OCI-LY3 (cell line): ENCODE measurements around the gene PRMT7.

Experiments used
- H2AFZ ChIP-seq: fragments of 200-600, 300-600 bp; shearing (Covaris generic); 2 replicates; pipeline ENCODE4 v1.6.0; 2014; ENCODE audit warnings: antibody characterized with exemption, low read depth, low read length
- H3K27ac ChIP-seq: fragments of 200-600, 300-600 bp; sonication (generic); 2 replicates; pipeline ENCODE4 v1.5.1; 2014; ENCODE audit warnings: mild to moderate bottlenecking, low read length, moderate library complexity, mixed read lengths
- H3K27me3 ChIP-seq: fragments of 200-600, 300-600 bp; sonication (generic); 2 replicates; pipeline ENCODE4 v1.6.1; 2014; ENCODE audit warnings: low read depth, low read length, mixed read lengths
- H3K36me3 ChIP-seq: fragments of 200-600, 300-600 bp; sonication (generic); replicated peaks from 2 replicates; pipeline ENCODE3; 2014; ENCODE audit warnings: low read depth, low read length, mixed read lengths
- H3K4me1 ChIP-seq: fragments of 300-600, 200-600 bp; sonication (generic); 2 replicates; pipeline ENCODE4 v1.6.1; 2014; ENCODE audit warnings: low read length, mixed read lengths
- H3K4me2 ChIP-seq: fragments of 200-600, 300-600 bp; sonication (generic); 2 replicates; pipeline ENCODE4 v1.6.1; 2014; ENCODE audit warnings: low read length, mixed read lengths
- H3K4me3 ChIP-seq: fragments of 300-600, 200-600 bp; sonication (generic); 2 replicates; pipeline ENCODE4 v1.5.1; 2014; ENCODE audit warnings: antibody characterized with exemption, mild to moderate bottlenecking, low read length, moderate library complexity
- H3K79me2 ChIP-seq: fragments of 300-600, 200-600 bp; shearing (Covaris generic); 2 replicates; pipeline ENCODE4 v1.6.1; 2014; ENCODE audit warnings: mild to moderate bottlenecking, low read length, mixed read lengths
- H3K9ac ChIP-seq: fragments of 300-600, 200-600 bp; shearing (Covaris generic); 2 replicates; pipeline ENCODE4 v1.6.0; 2014; ENCODE audit warnings: mild to moderate bottlenecking, low read length, moderate library complexity
- H3K9me3 ChIP-seq: fragments of 200-600, 300-600 bp; shearing (Covaris generic); 2 replicates; pipeline ENCODE4 v1.6.1; 2014; ENCODE audit warnings: low read length, mixed read lengths; ENCODE audit not compliant: insufficient read depth
- H4K20me1 ChIP-seq: fragments of 200-600, 300-600 bp; sonication (generic); 2 replicates; pipeline ENCODE4 v1.6.1; 2016; ENCODE audit warnings: low read length, mixed read lengths; ENCODE audit not compliant: insufficient read depth
- EZH2phosphoT487 ChIP-seq: fragments of 200-600 bp; shearing (Covaris generic); IDR thresholded peaks from 2 replicates; pipeline ENCODE4 v1.6.1; 2018; ENCODE audit warnings: antibody characterized with exemption, mixed run types, low read depth
- TF ChIP-seq, protein P1 (sequence below): fragments of 200-600, 300-600 bp; sonication (generic); IDR thresholded peaks from 2 replicates; pipeline ENCODE4 v1.5.1; 2014; ENCODE audit warnings: antibody characterized with exemption, low read length, low read depth

PRMT7 gene

GRCh38 chr16:68356249-68356918 is 45.6 kb downstream of the PRMT7 start:
- Histone ChIP-seq H3K4me2 (no peak overlapping the region; the same call in 1 of the 2 replicates), H4K20me1 (no peaks in the 10 kb centered on the region), H3K79me2 (no peaks in the 10 kb centered on the region), H3K36me3 (peaks cover 29% of the 10 kb centered on the region), H3K4me3 (no peak overlapping the region), H3K4me1 (peaks cover 13% of the 10 kb centered on the region), H3K9ac (no peak overlapping the region), H3K9me3 (no peaks in the 10 kb centered on the region), H2AFZ (no peak overlapping the region), H3K27me3 (no peaks in the 10 kb centered on the region), H3K27ac (no peak overlapping the region)
- no peak for TF ChIP-seq EZH2phosphoT487
- TF ChIP-seq, protein P1, sequence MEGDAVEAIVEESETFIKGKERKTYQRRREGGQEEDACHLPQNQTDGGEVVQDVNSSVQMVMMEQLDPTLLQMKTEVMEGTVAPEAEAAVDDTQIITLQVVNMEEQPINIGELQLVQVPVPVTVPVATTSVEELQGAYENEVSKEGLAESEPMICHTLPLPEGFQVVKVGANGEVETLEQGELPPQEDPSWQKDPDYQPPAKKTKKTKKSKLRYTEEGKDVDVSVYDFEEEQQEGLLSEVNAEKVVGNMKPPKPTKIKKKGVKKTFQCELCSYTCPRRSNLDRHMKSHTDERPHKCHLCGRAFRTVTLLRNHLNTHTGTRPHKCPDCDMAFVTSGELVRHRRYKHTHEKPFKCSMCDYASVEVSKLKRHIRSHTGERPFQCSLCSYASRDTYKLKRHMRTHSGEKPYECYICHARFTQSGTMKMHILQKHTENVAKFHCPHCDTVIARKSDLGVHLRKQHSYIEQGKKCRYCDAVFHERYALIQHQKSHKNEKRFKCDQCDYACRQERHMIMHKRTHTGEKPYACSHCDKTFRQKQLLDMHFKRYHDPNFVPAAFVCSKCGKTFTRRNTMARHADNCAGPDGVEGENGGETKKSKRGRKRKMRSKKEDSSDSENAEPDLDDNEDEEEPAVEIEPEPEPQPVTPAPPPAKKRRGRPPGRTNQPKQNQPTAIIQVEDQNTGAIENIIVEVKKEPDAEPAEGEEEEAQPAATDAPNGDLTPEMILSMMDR, result no peak

GRCh38 chr16:68356919-68357286 is 46.1 kb downstream of the PRMT7 start:
- no peak overlapping the region for H3K9ac ChIP-seq

GRCh38 chr16:68357521-68357922 is 46.7 kb downstream of the PRMT7 start:
- Histone ChIP-seq H3K9ac (no peak overlapping the region), H3K79me2 (no peaks in the 10 kb centered on the region), H3K4me1 (peaks cover 13% of the 10 kb centered on the region), H3K4me2 (no peak overlapping the region), H4K20me1 (no peaks in the 10 kb centered on the region), H3K36me3 (peaks cover 26% of the 10 kb centered on the region), H3K27ac (no peak overlapping the region), H3K27me3 (no peaks in the 10 kb centered on the region), H2AFZ (no peak overlapping the region), H3K4me3 (no peak overlapping the region), H3K9me3 (no peaks in the 10 kb centered on the region)
- TF ChIP-seq, protein P1, result no peak
- TF ChIP-seq EZH2phosphoT487, result no peak

More at GRCh38 chr16:68356919-68357286, 46.1 kb downstream of the PRMT7 start:
- no peak overlapping the region for H3K4me2 ChIP-seq
- no peak overlapping the region for H2AFZ ChIP-seq
- no peak overlapping the region for H3K27ac ChIP-seq
- H3K36me3 ChIP-seq, result peaks cover 29% of the 10 kb centered on the region
- TF ChIP-seq EZH2phosphoT487, result no peak
- TF ChIP-seq, protein P1, result no peak
- no peaks in the 10 kb centered on the region for H3K27me3 ChIP-seq
- H3K4me1 ChIP-seq, result peaks cover 13% of the 10 kb centered on the region
- H3K4me3 ChIP-seq, result no peak overlapping the region
- H3K9me3 ChIP-seq, result no peaks in the 10 kb centered on the region
- H3K79me2 ChIP-seq, result no peaks in the 10 kb centered on the region
- no peaks in the 10 kb centered on the region for H4K20me1 ChIP-seq

DNA sequence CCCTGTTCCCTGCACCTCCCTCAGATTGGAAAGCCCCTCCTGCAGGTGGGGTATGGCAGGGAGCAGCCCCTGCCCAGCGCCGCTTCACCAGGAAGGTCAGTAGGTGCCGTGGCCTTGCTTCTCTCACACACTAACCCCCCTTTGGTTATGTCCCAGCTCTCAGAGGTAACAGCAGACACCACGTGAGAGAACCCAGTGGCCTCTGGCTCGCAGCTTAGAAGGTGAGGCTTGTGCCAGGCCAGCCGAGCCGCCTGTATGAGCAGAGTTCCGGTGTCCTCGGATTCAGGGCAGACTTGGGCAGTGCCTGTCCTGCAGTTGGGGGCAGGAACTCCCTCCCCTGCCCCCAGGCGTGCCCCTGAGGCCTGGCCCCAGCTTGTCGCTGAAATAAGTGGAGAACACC is 47.1 kb downstream of the PRMT7 start:
- Histone ChIP-seq H3K9ac (no peak overlapping the region), H3K36me3 (peaks cover 24% of the 10 kb centered on the region)

More for the DNA sequence above, 47.1 kb downstream of the PRMT7 start:
- no peak overlapping the region for H3K4me3 ChIP-seq
- no peaks in the 10 kb centered on the region for H3K79me2 ChIP-seq
- H2AFZ ChIP-seq, result no peak overlapping the region
- no peak overlapping the region for H3K27ac ChIP-seq
- TF ChIP-seq, protein P1, result no peak
- no peak for TF ChIP-seq EZH2phosphoT487
- no peaks in the 10 kb centered on the region for H3K9me3 ChIP-seq
- H4K20me1 ChIP-seq, result no peaks in the 10 kb centered on the region
- H3K27me3 ChIP-seq, result no peaks in the 10 kb centered on the region
- H3K4me1 ChIP-seq, result peaks cover 13% of the 10 kb centered on the region
- no peak overlapping the region for H3K4me2 ChIP-seq
